NCI-H748 (cell line): ENCODE measurements around the gene ASB7.

Experiments used
- DNase-seq: peaks from one replicate; lab custom pipeline; 2025; ENCODE audit not compliant: unreplicated experiment; lab: John Stamatoyannopoulos, UW

ASB7 gene

DNA sequence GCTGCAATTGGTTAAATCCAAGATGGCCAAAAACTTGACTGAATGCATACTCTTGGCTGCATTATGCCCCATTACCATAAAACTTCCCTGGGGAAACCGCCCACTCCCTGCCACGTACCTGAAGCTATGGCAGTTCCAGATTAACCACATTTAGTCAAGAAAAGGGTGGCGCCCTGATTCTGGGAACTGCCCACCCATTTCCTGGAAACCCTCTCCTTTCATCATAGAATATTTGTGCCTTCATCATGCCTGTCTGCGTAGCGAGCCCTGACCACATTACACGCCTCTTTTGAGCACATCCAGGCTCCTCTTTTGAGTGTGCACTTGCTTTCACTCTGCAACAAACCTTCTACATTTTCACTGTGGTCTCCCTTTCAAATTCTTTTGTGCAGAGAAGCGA, 5.6 kb upstream of the ASB7 start:
- DNase-seq, result no peak

DNA sequence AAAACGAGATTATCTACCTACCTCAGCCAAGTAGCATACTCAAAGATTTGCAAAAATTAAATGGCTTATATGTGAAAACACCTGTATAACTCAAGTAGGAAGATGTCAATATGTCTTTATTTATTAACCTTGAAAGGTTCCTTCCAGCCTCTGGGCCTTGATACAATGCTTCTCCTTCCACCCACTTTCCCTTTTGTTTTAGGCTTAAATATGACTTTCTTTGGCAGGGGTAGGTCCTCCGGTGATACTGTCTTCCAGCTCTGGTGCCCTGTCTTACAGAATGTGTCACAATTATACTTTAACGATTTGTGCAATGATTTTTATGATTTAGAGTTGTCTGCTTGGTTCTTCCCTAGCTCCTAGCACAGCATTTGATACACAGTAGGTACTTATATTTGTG, 4.5 kb upstream of the ASB7 start:
- DNase-seq, result no peak

DNA sequence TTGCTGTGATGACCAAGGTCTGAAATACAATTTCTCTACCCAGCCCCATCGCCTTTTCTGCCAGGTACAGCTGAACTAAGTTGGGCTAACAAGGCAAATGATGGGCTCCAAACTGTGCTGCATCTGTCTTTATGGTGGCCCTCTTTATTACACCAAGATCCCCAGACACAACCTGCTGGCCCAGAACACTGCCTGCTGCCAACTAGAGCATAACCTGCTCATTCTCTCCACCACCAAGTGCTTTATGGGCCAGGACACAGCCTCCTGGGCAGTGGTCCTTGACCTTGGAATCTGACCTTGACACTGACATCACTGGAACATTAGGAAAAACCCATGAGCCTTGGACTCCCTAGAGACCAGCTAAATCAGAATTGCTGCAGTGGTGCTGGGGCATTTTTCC, 3.7 kb upstream of the ASB7 start:
- DNase-seq, result no peak

GRCh38 chr15:100601163-100601562, 1.2 kb upstream of the ASB7 start:
- no peak for DNase-seq

DNA sequence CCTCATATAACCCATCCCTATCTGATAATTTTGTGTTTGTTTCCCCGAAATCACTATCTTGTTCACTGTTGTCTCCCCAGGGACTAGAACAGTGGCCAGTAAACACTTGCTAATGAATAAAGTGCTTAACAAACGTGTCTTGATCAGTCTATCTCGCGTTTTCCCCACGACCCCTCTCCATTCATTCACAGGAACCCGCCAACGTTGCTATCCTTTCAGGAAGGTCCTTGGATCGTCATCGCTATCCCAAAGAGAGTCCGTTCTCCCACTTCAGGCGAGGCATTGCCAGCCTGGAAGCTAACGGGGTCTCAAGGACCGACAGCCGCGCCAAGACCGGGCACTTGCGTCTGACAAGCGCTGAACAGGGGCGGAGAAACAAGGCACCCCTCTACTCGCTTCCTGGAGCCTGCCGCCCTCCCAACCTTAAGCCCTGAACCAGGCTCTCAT, 749 bp upstream of the ASB7 start:
- peak; percentile 58 for DNase-seq

DNA sequence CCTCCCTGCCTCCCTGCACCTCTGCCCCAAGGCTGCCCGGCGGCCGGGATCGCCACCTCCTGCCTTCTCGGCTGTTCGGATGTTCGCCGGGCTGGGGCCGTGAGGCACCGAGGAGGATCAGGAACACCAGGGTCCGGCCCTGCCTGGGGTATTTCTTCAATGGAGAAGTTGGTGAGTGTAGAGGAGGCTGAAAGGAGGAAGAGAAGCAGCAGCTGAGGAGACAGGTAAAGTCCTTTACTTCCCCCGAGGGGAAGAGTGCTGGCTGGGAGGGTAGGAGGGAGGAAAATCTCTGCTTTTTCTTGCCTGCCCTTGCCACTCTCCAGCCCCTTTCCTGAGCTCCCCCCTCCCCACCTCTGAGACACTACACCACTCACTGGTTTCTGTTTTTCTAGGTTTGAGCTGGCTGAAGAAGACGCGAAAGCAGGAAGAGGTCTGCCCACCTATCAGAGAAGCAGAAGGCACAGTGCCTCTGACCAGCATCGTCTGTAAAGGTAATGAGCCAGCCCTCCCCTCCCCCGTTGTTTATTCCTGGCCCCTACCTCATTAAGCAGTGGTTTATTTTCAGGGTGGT, 519 bp downstream of the ASB7 start:
- peak; percentile 21 for DNase-seq

GRCh38 chr15:100612539-100612938, 10.2 kb downstream of the ASB7 start:
- DNase-seq, result no peak

GRCh38 chr15:100613208-100613607, 10.8 kb downstream of the ASB7 start:
- DNase-seq, result no peak

DNA sequence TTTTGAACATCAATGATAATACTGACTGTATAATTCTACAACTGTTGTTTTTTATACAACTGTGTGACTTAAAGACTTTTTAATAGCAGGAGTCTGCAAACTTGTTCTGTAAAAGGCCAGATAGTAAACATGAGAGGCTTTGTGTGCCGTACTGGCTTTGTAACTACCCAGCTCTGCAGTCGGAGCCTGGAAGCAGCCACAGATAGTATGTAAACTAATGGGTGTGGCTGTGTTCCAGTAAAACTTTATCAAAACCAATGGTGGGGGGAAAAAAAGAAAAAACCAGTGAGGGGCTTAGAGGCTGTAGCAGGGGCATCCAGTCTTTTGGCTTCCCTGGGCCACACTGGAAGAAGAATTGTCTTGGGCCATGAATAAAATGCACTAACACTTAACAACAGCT, 11.9 kb downstream of the ASB7 start:
- DNase-seq, result no peak

GRCh38 chr15:100614918-100615317, 12.5 kb downstream of the ASB7 start:
- no peak for DNase-seq

GRCh38 chr15:100615801-100616200, 13.4 kb downstream of the ASB7 start:
- DNase-seq, result no peak

GRCh38 chr15:100616700-100617099, 14.3 kb downstream of the ASB7 start:
- no peak for DNase-seq

GRCh38 chr15:100623301-100623700, 20.9 kb downstream of the ASB7 start:
- no peak for DNase-seq

- peak; percentile 43 for DNase-seq
These were observed 25.5 kb downstream of the ASB7 start for GRCh38 chr15:100627789-100628395.

GRCh38 chr15:100628746-100629145, 26.4 kb downstream of the ASB7 start:
- no peak for DNase-seq

GRCh38 chr15:100631831-100632230, 29.4 kb downstream of the ASB7 start:
- DNase-seq, result no peak

DNA sequence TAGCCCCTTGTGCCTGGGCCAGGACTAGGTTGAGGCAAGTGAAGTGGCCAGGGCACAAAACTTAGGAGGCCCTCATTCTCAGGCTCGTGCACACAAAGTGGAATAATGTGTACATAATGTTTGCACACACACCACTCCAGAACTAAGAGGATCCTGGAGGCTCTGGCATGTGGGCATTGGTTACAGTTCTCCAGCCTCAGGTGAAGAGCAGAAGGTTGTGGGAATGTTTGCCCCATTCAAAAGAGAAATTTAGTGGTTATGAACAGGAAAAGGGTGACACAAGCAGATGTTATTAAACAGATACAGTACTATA, 31.3 kb downstream of the ASB7 start:
- DNase-seq, result no peak

GRCh38 chr15:100635406-100636071, 33.1 kb downstream of the ASB7 start:
- no peak for DNase-seq

DNA sequence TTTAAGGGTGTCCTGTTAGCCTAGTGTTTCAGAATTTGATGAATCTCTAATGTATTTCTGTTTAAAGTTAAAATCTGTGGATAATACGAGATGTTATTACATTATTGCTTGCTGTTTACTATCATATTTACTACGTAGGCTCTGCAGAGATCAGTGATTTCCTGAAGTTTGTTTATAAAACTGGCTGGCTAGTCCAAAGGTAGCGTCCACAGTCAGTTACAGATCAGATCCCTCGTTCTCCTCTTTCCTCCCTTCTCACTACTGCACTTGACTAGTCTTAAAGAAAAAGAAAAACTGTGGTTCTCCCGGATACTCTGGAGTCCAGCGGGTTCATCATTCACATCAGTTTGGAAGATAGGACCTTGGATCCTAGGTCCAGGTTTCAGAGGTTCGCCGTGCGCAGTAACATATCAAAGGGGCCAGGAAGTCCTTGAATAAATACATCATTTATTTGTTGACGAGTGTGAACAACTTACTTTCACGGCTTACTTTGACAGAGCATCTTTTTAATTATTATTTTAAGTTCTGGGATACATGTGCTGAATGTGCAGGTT, 35.9 kb downstream of the ASB7 start:
- no peak for DNase-seq

DNA sequence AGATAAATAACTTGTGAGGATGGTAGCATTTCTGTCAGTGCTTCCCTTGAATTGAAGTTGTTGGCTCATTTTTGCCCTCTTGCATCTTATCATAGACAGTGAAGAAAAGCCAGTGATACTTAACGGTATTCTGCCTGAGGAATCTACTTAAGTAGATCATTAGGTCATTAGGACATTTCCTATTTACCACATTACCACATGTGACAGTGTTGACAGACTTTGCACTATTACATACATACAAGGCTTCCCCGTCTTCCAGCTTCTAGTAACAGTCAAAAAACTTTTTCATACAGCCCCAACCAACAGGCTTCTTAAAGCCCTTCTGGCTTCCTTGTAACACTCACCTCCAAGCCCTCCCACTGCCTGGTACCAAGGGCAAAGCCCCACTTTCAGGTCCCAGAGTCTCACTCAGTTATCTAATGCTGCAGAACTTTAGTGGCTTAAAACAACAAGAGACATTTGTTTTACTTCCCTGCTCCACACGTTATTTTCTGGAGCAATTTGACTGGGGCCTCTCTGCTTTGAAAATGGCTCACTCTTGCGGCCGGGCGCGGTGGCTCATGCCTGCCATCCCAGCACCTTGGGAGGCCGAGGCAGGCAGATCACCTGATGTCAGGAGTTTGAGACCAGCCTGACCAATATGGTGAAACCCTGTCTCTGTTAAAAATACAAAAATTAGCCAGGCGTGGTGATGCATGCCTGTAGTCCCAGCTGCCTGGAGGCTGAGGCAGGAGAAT, 40.0 kb downstream of the ASB7 start:
- no peak for DNase-seq

DNA sequence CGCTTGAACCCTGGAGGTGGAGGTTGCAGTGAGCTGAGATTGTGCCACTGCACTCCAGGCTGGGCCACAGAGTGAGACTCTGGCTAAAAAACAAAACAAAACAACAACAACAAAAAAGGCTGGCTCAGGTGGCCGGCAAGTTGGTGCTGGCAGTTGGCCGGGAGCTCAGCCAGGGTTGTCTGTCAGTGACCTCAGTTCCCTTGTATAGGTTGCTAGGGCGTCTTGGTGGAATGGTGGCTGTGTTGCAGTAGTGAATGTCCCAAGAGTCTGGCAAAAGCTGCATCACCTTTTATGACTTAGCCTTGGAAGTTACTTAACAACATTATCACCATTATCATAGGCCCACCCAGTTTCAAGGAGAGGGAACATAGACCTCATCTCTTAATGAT, 40.6 kb downstream of the ASB7 start:
- DNase-seq, result no peak

GRCh38 chr15:100645671-100646070, 43.3 kb downstream of the ASB7 start:
- no peak for DNase-seq
